ENCODE data around the gene PDZRN4. TPM values are rescaled to one million over a fixed set of nuclear protein-coding genes. Genes with fewer than 3 reads are reported as not detected.
A peak's percentile ranks its signal among the peaks of the same experiment; 100 is the strongest.

PDZRN4 gene
- total and polyA plus RNA-seq, 2 donors (not counting 3 experiments of a cell fraction or from before 2014, with no cell fraction given) = not detected

GRCh38 chr12:41521872-41522379, 333.8 kb downstream of the PDZRN4 start:
- ChIA-PET CTCF (interaction anchor here (1.4 to 2.0 kb wide), 3 partner anchors 10 to 502 kb away, joined by 3 to 8 read pairs (median 3); no protein-coding TSS in a partner anchor), POLR2A (no interaction called here)
- H3K9me1 ChIP-seq (replicated peaks; ENCODE audit: control insufficient read depth, extremely low read depth, insufficient read depth, low read length) = no peaks in the 10 kb centered on the region
- no peaks in the 10 kb centered on the region for H4K20me1 ChIP-seq (replicated peaks; ENCODE audit: control insufficient read depth, extremely low read depth, insufficient read depth, low read length)
- no TSS peak for BruUV-seq (replicated peaks)
- DNase-seq (ENCODE audit: low read depth, low spot score) (peak; percentile 92), FAIRE-seq (peak; percentile 91)
- H3K36me3 ChIP-seq (ENCODE audit: control insufficient read depth in 2 of 2, extremely low read depth in 1 of 2, insufficient read depth in 2 of 2, low read length in 2 of 2) = no peaks in the 10 kb centered on the region
- dilution Hi-C loops (cut with MboI; ENCODE audit: extremely low pct_ligation_motif_present, low sequenced_read_pairs) (no loop called here), intact Hi-C loops (cut with micrococcal nuclease) (loop anchor here (1.0 to 10.0 kb wide), 7 partner anchors 37 to 573 kb away; no protein-coding TSS in a partner anchor)
- peak overlapping the region; percentile 37 for H2AFZ ChIP-seq (ENCODE audit: low read depth, low read length)
- H3K4me1 ChIP-seq (ENCODE audit: control insufficient read depth, extremely low read depth, insufficient read depth, low read length) = peaks cover 19% of the 10 kb centered on the region
- TF ChIP-seq POLR2AphosphoS5 (IDR thresholded peaks at IDR 0.05; ENCODE audit: insufficient read depth, low read depth, low read length) (peak; percentile 56), CTCF (IDR thresholded peaks at IDR 0.05; ENCODE audit: extremely low read depth in 1 of 2, insufficient read depth in 1 of 2, low read depth in 1 of 2, low read length in 2 of 2) (no peak), FOS (IDR thresholded peaks at IDR 0.05; ENCODE audit: borderline replicate concordance, insufficient read depth, low read length) (peak; percentile 58), POLR2A (IDR thresholded peaks at IDR 0.05; ENCODE audit: low read depth, low read length) (no peak), MAX (IDR thresholded peaks at IDR 0.05; ENCODE audit: insufficient read depth, insufficient read length) (no peak), GATA2 (IDR thresholded peaks at IDR 0.05; ENCODE audit: insufficient read depth, insufficient read length, low read depth, low read length) (no peak), JUN (IDR thresholded peaks at IDR 0.05; ENCODE audit: borderline replicate concordance, insufficient read depth, insufficient read length, low read depth) (peak; percentile 72), MYC (IDR thresholded peaks at IDR 0.05; ENCODE audit: low read depth, low read length) (no peak), EZH2 (IDR thresholded peaks at IDR 0.05; ENCODE audit: borderline replicate concordance, low read depth, low read length, severe bottlenecking) (no peak)
- peak overlapping the region; percentile 81 for H3K9ac ChIP-seq (replicated peaks; ENCODE audit: extremely low read depth, insufficient read depth, low read length)
- H3K79me2 ChIP-seq (ENCODE audit: control insufficient read depth, insufficient read depth, low read length) = no peaks in the 10 kb centered on the region
- no peaks in the 10 kb centered on the region for H3K9me3 ChIP-seq (replicated peaks; ENCODE audit: control insufficient read depth, insufficient read depth, low read length)
- no peaks in the 10 kb centered on the region for H3K27me3 ChIP-seq (ENCODE audit: control insufficient read depth in 2 of 2, insufficient read depth in 2 of 2, low read length in 2 of 2)
- H3K4me2 ChIP-seq (ENCODE audit: insufficient read depth, low read length) = peak overlapping the region; percentile 97
- peak overlapping the region; percentile 89 for H3K27ac ChIP-seq (ENCODE audit: insufficient read depth, low read depth, low read length)
- H3K4me3 ChIP-seq (replicated peaks in 1 of 3; ENCODE audit: insufficient read depth in 1 of 3, low read depth in 1 of 3, low read length in 3 of 3) = peak overlapping the region in 2 of 3 experiments; percentile 32 to 62
